ENCODE measurements around the gene SNX25. TPM values are rescaled to one million over a fixed set of nuclear protein-coding genes. Genes with fewer than 3 reads are reported as not detected.

Gene SNX25
- total RNA-seq, 2 donors from 2014 or later = 21.4 to 26.0 TPM

DNA sequence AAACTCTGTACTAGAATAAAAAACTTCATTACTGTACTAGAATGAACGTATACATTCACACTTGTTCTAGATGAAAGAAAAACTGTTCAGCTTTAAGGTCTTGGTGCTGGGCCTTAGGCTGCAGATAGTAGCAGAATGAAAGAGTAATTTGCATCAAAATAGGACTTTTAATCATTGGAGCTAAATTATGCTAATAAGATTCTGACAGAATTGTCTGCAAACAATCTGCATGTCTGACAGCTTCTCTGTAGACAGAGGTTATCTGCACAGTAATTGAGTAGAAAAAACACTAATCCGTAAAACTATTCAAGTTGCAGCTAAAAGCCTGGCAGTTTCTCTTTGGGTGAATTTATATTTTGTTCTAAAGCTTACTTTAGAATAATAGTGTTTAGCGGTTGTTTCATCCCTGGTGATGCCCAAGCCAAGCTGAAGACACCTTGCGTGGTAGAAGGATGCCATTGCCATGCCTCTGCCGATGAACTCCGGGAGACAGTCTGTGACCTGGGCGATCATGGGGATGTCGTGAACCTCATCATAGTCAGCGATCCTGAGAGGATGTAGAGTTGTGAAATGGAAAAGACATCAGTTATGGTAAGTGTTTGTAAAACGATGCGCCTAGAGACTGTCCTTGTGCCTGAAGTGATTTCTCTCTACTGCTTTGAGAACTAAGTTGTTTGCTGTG lies 161.0 kb downstream of the SNX25 start:
- Histone ChIP-seq H3K27ac (ENCODE audit: low read depth, low read length) (peak overlapping the region; percentile 29), H3K9me3 (ENCODE audit: control insufficient read depth, low read length) (no peaks in the 10 kb centered on the region), H3K4me1 (ENCODE audit: control insufficient read depth, insufficient read depth, low read length) (peaks cover 7% of the 10 kb centered on the region), H3K9ac (ENCODE audit: extremely low read depth, low read length, poor library complexity, severe bottlenecking) (no peak overlapping the region), H3K4me3 (ENCODE audit: low read length) (peak overlapping the region; percentile 44), H3K27me3 (ENCODE audit: control insufficient read depth, insufficient read depth, low read length, poor library complexity, severe bottlenecking) (peaks cover 19% of the 10 kb centered on the region), H3K36me3 (ENCODE audit: control insufficient read depth, insufficient read depth, low read length) (peaks cover 25% of the 10 kb centered on the region)
- WGBS, 2 experiments (ENCODE audit: insufficient coverage in 1 of 2, insufficient read length in 1 of 2) = 91 to 92% methylated on average over 9 to 11 of the region's 11 CpGs
- no peak for DNase-seq
- no peak overlapping the region for H3K4me3 Mint-ChIP-seq
- no peak overlapping the region for H3K27ac Mint-ChIP-seq
- H3K4me1 Mint-ChIP-seq = peaks cover 22% of the 10 kb centered on the region
- H3K27me3 Mint-ChIP-seq (ENCODE audit: insufficient read depth) = peaks cover 33% of the 10 kb centered on the region
- TF ChIP-seq CTCF (conservative IDR thresholded peaks at IDR 0.05) = no peak
- H3K36me3 Mint-ChIP-seq (ENCODE audit: low read depth) = peaks cover 37% of the 10 kb centered on the region
- H3K9me3 Mint-ChIP-seq = no peaks in the 10 kb centered on the region

DNA sequence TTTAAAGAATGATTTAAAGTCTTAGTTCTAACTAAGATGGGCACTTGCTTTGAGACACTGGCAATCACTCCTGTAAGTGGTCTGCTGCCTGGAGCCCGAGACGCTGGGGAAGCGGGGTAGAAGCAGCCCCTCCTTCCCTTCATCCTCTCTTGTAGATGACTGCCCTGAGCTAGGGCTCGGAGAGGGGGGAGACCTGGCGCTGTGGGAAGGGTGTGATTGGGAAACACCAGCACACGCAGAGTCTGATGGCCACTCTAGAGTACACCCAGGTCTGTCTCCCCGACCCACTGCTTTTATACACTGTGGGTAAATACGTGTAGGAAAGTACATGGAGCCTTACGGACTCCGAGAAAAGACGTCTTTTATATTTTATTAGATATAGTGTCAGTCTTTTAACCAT lies 162.3 kb downstream of the SNX25 start:
- no peak for TF ChIP-seq CTCF (conservative IDR thresholded peaks at IDR 0.05)
- peaks cover 23% of the 10 kb centered on the region for H3K27me3 ChIP-seq (ENCODE audit: control insufficient read depth, insufficient read depth, low read length, poor library complexity, severe bottlenecking)
- no peak overlapping the region for H3K9ac ChIP-seq (ENCODE audit: extremely low read depth, low read length, poor library complexity, severe bottlenecking)
- Mint-ChIP-seq H3K9me3 (no peaks in the 10 kb centered on the region), H3K4me1 (peaks cover 22% of the 10 kb centered on the region), H3K4me3 (no peak overlapping the region), H3K36me3 (ENCODE audit: low read depth) (peaks cover 40% of the 10 kb centered on the region), H3K27me3 (ENCODE audit: insufficient read depth) (peaks cover 39% of the 10 kb centered on the region), H3K27ac (no peak overlapping the region)
- no peak overlapping the region for H3K4me3 ChIP-seq (ENCODE audit: low read length)
- peaks cover 22% of the 10 kb centered on the region for H3K36me3 ChIP-seq (ENCODE audit: control insufficient read depth, insufficient read depth, low read length)
- no peaks in the 10 kb centered on the region for H3K9me3 ChIP-seq (ENCODE audit: control insufficient read depth, low read length)
- 93 to 97% methylated on average over 2 to 11 of the region's 11 CpGs for WGBS, 2 experiments (ENCODE audit: insufficient coverage in 1 of 2, insufficient read length in 1 of 2)
- no peak overlapping the region for H3K27ac ChIP-seq (ENCODE audit: low read depth, low read length)
- no peak for DNase-seq
- peaks cover 7% of the 10 kb centered on the region for H3K4me1 ChIP-seq (ENCODE audit: control insufficient read depth, insufficient read depth, low read length)

- Mint-ChIP-seq H3K27me3 (ENCODE audit: insufficient read depth) (peaks cover 49% of the 10 kb centered on the region), H3K9me3 (no peaks in the 10 kb centered on the region), H3K4me3 (no peak overlapping the region), H3K36me3 (ENCODE audit: low read depth) (peaks cover 46% of the 10 kb centered on the region), H3K4me1 (peaks cover 22% of the 10 kb centered on the region), H3K27ac (no peak overlapping the region)
- Histone ChIP-seq H3K4me3 (ENCODE audit: low read length) (no peak overlapping the region), H3K9me3 (ENCODE audit: control insufficient read depth, low read length) (no peaks in the 10 kb centered on the region), H3K27me3 (ENCODE audit: control insufficient read depth, insufficient read depth, low read length, poor library complexity, severe bottlenecking) (peaks cover 23% of the 10 kb centered on the region), H3K36me3 (ENCODE audit: control insufficient read depth, insufficient read depth, low read length) (peaks cover 36% of the 10 kb centered on the region), H3K9ac (ENCODE audit: extremely low read depth, low read length, poor library complexity, severe bottlenecking) (no peak overlapping the region), H3K4me1 (ENCODE audit: control insufficient read depth, insufficient read depth, low read length) (peaks cover 7% of the 10 kb centered on the region), H3K27ac (ENCODE audit: low read depth, low read length) (no peak overlapping the region)
- DNase-seq = no peak
- WGBS, 2 experiments (ENCODE audit: insufficient coverage in 1 of 2, insufficient read length in 1 of 2) = 50 to 80% methylated on average over 4 to 7 of the region's 7 CpGs
- no peak for TF ChIP-seq CTCF (conservative IDR thresholded peaks at IDR 0.05)
Observed at GRCh38 chr4:185374027-185374426, 164.6 kb downstream of the SNX25 start.
